Measurements from ENCODE around the gene USP22.

The USP22 gene

DNA sequence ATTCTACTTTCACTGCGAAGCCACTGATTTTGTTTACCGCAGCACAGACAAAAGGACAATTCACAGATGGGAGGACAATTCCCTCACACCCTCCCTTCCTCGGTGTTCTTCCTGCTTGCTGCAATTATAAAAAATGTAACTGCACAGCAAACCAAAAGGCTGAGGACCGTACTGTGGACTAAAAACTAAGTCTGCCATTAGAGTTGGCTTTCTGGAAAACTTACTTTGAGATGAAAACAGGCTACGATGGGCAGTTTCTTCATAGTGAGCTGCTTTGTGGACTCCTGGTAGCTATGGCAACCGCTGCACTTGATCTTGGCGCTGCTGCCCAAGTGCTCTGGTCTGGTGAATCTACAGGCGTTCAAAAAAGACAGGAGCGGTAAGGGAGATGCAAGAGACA, 35.2 kb downstream of the USP22 start:
- no peak overlapping the region for H3K9ac ChIP-seq (ENCODE audit: low read length)
- no peaks in the 10 kb centered on the region for H3K79me1 ChIP-seq (ENCODE audit: low read length)
- no peak overlapping the region for H3K14ac ChIP-seq (ENCODE audit: low read length)
- no peak overlapping the region for H3K4me2 ChIP-seq (ENCODE audit: low read length)
- H4K12ac ChIP-seq (ENCODE audit: low read depth, low read length): no peak overlapping the region
- H3K4ac ChIP-seq (ENCODE audit: low read depth, low read length): no peak overlapping the region
- no peak overlapping the region for H3K18ac ChIP-seq (ENCODE audit: low read length)
- no peaks in the 10 kb centered on the region for H3K27me3 ChIP-seq (ENCODE audit: insufficient read depth, low read length)
- no peak overlapping the region for H3K4me3 ChIP-seq (ENCODE audit: low read depth, low read length)
- H2BK5ac ChIP-seq (ENCODE audit: low read depth, low read length, poor library complexity): no peak overlapping the region
- no peaks in the 10 kb centered on the region for H3K79me2 ChIP-seq (ENCODE audit: control insufficient read depth, insufficient read depth, low read length, poor library complexity)
- H3K36me3 ChIP-seq (ENCODE audit: control insufficient read depth in 1 of 2, insufficient read depth in 2 of 2, low read length in 2 of 2): peaks cover 86 to 92% of the 10 kb centered on the region in 2 experiments
- no peak overlapping the region for H2BK12ac ChIP-seq (ENCODE audit: low read length)
- WGBS (ENCODE audit: extremely low coverage, insufficient coverage, insufficient read length): no CpG with 5 or more reads among the region's 9 CpGs
- H3K4me1 ChIP-seq (ENCODE audit: control insufficient read depth in 1 of 2, insufficient read depth in 2 of 2, low read length in 2 of 2): no peaks in the 10 kb centered on the region
- H2AK5ac ChIP-seq (ENCODE audit: low read length): no peak overlapping the region
- H4K91ac ChIP-seq (ENCODE audit: low read depth, low read length): no peak overlapping the region
- no peak overlapping the region for H2AFZ ChIP-seq (ENCODE audit: insufficient read depth, low read length, poor library complexity)
- H2BK120ac ChIP-seq (ENCODE audit: insufficient read depth, low read length, poor library complexity): no peak overlapping the region
- no peak overlapping the region for H3K23ac ChIP-seq (ENCODE audit: low read length)
- H3K9me3 ChIP-seq (ENCODE audit: insufficient read depth, low read depth, low read length): peaks cover 3% of the 10 kb centered on the region
- no peak for DNase-seq
- no peak overlapping the region for H3K27ac ChIP-seq (ENCODE audit: low read depth, low read length)
- no peak overlapping the region for H4K8ac ChIP-seq (ENCODE audit: low read depth, low read length)

DNA sequence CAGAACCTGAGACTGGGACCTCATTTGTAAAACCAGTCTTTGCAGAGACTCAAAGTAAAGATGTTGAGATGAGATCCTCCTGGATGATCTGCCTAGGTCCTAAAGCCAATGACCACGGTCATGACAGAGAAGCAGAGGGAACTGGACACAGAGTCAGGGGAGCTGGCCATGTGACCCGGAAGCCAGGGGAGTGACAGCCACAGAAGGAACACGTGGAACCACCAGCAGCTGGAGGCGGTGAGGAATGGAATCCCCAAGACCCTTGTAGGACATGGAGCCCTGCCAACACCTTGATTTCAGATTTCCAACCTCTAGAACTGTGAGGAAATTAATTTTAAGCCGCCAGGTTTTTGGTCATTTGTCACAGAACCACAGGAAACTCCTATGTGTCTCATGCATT, 37.0 kb downstream of the USP22 start:
- H3K27ac ChIP-seq (ENCODE audit: low read depth, low read length): no peak overlapping the region
- no peaks in the 10 kb centered on the region for H3K27me3 ChIP-seq (ENCODE audit: insufficient read depth, low read length)
- H2BK5ac ChIP-seq (ENCODE audit: low read depth, low read length, poor library complexity): no peak overlapping the region
- no peak overlapping the region for H3K4me2 ChIP-seq (ENCODE audit: low read length)
- H3K14ac ChIP-seq (ENCODE audit: low read length): no peak overlapping the region
- H3K18ac ChIP-seq (ENCODE audit: low read length): no peak overlapping the region
- H3K4ac ChIP-seq (ENCODE audit: low read depth, low read length): peak overlapping the region; percentile 1
- no peak overlapping the region for H2AFZ ChIP-seq (ENCODE audit: insufficient read depth, low read length, poor library complexity)
- no peaks in the 10 kb centered on the region for H3K79me2 ChIP-seq (ENCODE audit: control insufficient read depth, insufficient read depth, low read length, poor library complexity)
- no peak overlapping the region for H4K12ac ChIP-seq (ENCODE audit: low read depth, low read length)
- no peak overlapping the region for H3K9ac ChIP-seq (ENCODE audit: low read length)
- H3K79me1 ChIP-seq (ENCODE audit: low read length): no peaks in the 10 kb centered on the region
- peaks cover 81 to 93% of the 10 kb centered on the region in 2 experiments for H3K36me3 ChIP-seq (ENCODE audit: control insufficient read depth in 1 of 2, insufficient read depth in 2 of 2, low read length in 2 of 2)
- H3K23ac ChIP-seq (ENCODE audit: low read length): no peak overlapping the region
- no peak overlapping the region for H4K91ac ChIP-seq (ENCODE audit: low read depth, low read length)
- H2BK120ac ChIP-seq (ENCODE audit: insufficient read depth, low read length, poor library complexity): no peak overlapping the region
- WGBS (ENCODE audit: extremely low coverage, insufficient coverage, insufficient read length): no CpG with 5 or more reads among the region's 5 CpGs
- no peak for DNase-seq
- no peak overlapping the region for H4K8ac ChIP-seq (ENCODE audit: low read depth, low read length)
- H3K4me1 ChIP-seq (ENCODE audit: control insufficient read depth in 1 of 2, insufficient read depth in 2 of 2, low read length in 2 of 2): no peaks in the 10 kb centered on the region
- peaks cover 3% of the 10 kb centered on the region for H3K9me3 ChIP-seq (ENCODE audit: insufficient read depth, low read depth, low read length)
- no peak overlapping the region for H3K4me3 ChIP-seq (ENCODE audit: low read depth, low read length)
- H2AK5ac ChIP-seq (ENCODE audit: low read length): no peak overlapping the region
- H2BK12ac ChIP-seq (ENCODE audit: low read length): no peak overlapping the region

DNA sequence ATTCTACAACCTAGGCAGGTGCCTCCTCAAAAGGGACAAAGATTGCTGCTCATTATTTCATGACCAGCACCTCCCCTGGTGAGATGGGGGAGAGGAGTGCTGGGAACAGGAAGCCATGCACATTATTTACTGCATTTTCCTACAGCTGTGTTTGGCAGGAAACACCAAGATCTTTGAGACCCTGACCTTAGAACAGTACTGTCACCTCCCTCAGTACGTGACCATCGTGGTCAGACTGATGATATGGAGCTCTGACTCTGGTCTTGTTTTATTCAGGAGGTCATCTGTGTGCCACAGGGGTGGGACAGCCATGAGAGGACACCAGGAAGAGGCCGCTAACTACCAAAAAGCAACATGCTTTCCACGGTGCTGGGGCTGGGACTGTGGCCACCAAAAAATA, 37.4 kb downstream of the USP22 start:
- H3K4me3 ChIP-seq (ENCODE audit: low read depth, low read length): no peak overlapping the region
- whole genome bisulfite sequencing (ENCODE audit: extremely low coverage, insufficient coverage, insufficient read length): no CpG with 5 or more reads among the region's 4 CpGs
- no peak overlapping the region for H2AFZ ChIP-seq (ENCODE audit: insufficient read depth, low read length, poor library complexity)
- H4K91ac ChIP-seq (ENCODE audit: low read depth, low read length): no peak overlapping the region
- no peak overlapping the region for H4K12ac ChIP-seq (ENCODE audit: low read depth, low read length)
- no peaks in the 10 kb centered on the region for H3K4me1 ChIP-seq (ENCODE audit: control insufficient read depth in 1 of 2, insufficient read depth in 2 of 2, low read length in 2 of 2)
- no peak overlapping the region for H3K4me2 ChIP-seq (ENCODE audit: low read length)
- H3K9me3 ChIP-seq (ENCODE audit: insufficient read depth, low read depth, low read length): peaks cover 3% of the 10 kb centered on the region
- H3K36me3 ChIP-seq (ENCODE audit: control insufficient read depth in 1 of 2, insufficient read depth in 2 of 2, low read length in 2 of 2): peaks cover 81 to 93% of the 10 kb centered on the region in 2 experiments
- no peak overlapping the region for H3K27ac ChIP-seq (ENCODE audit: low read depth, low read length)
- H3K4ac ChIP-seq (ENCODE audit: low read depth, low read length): no peak overlapping the region
- H2BK120ac ChIP-seq (ENCODE audit: insufficient read depth, low read length, poor library complexity): no peak overlapping the region
- H3K18ac ChIP-seq (ENCODE audit: low read length): no peak overlapping the region
- H3K23ac ChIP-seq (ENCODE audit: low read length): no peak overlapping the region
- no peak for DNase-seq
- H3K14ac ChIP-seq (ENCODE audit: low read length): no peak overlapping the region
- H3K79me1 ChIP-seq (ENCODE audit: low read length): no peaks in the 10 kb centered on the region
- H2BK12ac ChIP-seq (ENCODE audit: low read length): no peak overlapping the region
- no peak overlapping the region for H2AK5ac ChIP-seq (ENCODE audit: low read length)
- H3K79me2 ChIP-seq (ENCODE audit: control insufficient read depth, insufficient read depth, low read length, poor library complexity): no peaks in the 10 kb centered on the region
- H4K8ac ChIP-seq (ENCODE audit: low read depth, low read length): no peak overlapping the region
- no peaks in the 10 kb centered on the region for H3K27me3 ChIP-seq (ENCODE audit: insufficient read depth, low read length)
- no peak overlapping the region for H3K9ac ChIP-seq (ENCODE audit: low read length)
- no peak overlapping the region for H2BK5ac ChIP-seq (ENCODE audit: low read depth, low read length, poor library complexity)

DNA sequence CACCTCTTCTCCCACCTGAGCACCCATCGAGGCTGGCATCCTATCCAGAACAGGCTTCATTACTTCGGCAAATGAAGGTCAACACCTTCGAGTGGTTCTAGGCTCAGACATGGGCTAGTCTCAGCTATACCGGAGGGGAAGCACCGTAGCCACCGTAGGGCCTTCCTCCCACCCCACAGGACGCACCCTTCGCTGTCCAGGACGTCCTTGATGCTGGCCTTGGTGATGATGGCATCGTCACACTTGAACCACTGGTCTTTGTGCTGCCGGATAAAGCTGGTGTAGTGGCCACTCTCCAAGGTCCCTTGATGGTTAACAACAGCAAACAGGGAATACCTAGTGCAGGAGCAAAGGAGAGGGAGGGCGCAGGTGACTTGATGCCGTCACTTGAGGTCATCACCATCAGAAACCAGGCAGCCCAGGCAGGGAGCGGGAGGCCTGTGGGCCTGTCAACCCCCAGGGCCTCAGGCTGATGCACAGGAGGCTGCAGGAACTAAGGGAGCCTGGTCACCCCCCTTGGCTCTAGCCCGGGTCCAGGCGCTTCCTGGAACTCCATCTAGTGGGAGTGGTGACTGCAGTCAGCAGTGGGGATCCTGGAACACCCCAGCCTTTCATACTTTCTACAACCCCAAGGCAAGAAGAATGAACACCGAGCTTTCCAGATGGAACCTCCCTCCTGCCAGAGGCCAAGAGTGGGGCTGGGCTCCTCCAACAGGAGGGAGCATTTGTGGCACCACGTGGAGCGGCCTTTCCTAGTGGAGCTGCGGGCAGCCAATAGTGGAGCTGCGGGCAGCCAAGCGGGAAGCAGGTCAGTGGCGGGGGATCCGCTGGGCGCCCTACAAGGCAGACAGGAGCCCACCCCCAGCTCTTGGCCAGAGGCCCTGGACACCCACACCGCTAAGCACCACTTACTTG, 38.5 kb downstream of the USP22 start:
- DNase-seq: no peak
- H4K12ac ChIP-seq (ENCODE audit: low read depth, low read length): no peak overlapping the region
- H3K4me1 ChIP-seq (ENCODE audit: control insufficient read depth in 1 of 2, insufficient read depth in 2 of 2, low read length in 2 of 2): no peaks in the 10 kb centered on the region
- H3K36me3 ChIP-seq (ENCODE audit: control insufficient read depth in 1 of 2, insufficient read depth in 2 of 2, low read length in 2 of 2): peaks cover 80 to 92% of the 10 kb centered on the region in 2 experiments
- no peak overlapping the region for H4K91ac ChIP-seq (ENCODE audit: low read depth, low read length)
- H2BK5ac ChIP-seq (ENCODE audit: low read depth, low read length, poor library complexity): no peak overlapping the region
- no peak overlapping the region for H3K9ac ChIP-seq (ENCODE audit: low read length)
- H2AFZ ChIP-seq (ENCODE audit: insufficient read depth, low read length, poor library complexity): no peak overlapping the region
- H3K27me3 ChIP-seq (ENCODE audit: insufficient read depth, low read length): no peaks in the 10 kb centered on the region
- no peak overlapping the region for H3K27ac ChIP-seq (ENCODE audit: low read depth, low read length)
- H3K14ac ChIP-seq (ENCODE audit: low read length): no peak overlapping the region
- H3K9me3 ChIP-seq (ENCODE audit: insufficient read depth, low read depth, low read length): peaks cover 3% of the 10 kb centered on the region
- H3K18ac ChIP-seq (ENCODE audit: low read length): no peak overlapping the region
- no peak overlapping the region for H2BK12ac ChIP-seq (ENCODE audit: low read length)
- H3K79me2 ChIP-seq (ENCODE audit: control insufficient read depth, insufficient read depth, low read length, poor library complexity): no peaks in the 10 kb centered on the region
- no peak overlapping the region for H3K23ac ChIP-seq (ENCODE audit: low read length)
- H4K8ac ChIP-seq (ENCODE audit: low read depth, low read length): no peak overlapping the region
- H3K79me1 ChIP-seq (ENCODE audit: low read length): no peaks in the 10 kb centered on the region
- H3K4me3 ChIP-seq (ENCODE audit: low read depth, low read length): no peak overlapping the region
- no peak overlapping the region for H2AK5ac ChIP-seq (ENCODE audit: low read length)
- no peak overlapping the region for H2BK120ac ChIP-seq (ENCODE audit: insufficient read depth, low read length, poor library complexity)
- no CpG with 5 or more reads among the region's 26 CpGs for WGBS (ENCODE audit: extremely low coverage, insufficient coverage, insufficient read length)
- H3K4me2 ChIP-seq (ENCODE audit: low read length): no peak overlapping the region
- H3K4ac ChIP-seq (ENCODE audit: low read depth, low read length): no peak overlapping the region
